ENCODE measurements around the gene SLC35G3.
"Not testable (repeated sequence)": the region's sequence is repeated elsewhere in the genome, so short reads cannot be mapped to it uniquely, and the experiment has no call there.

Gene SLC35G3

GRCh38 chr17:35152421-35153140 is 41.6 kb downstream of the SLC35G3 start:
- no peak overlapping the region for H4K91ac ChIP-seq (ENCODE audit: low read depth, low read length)
- no peak for DNase-seq

GRCh38 chr17:35151080-35151479 is 43.1 kb downstream of the SLC35G3 start:
- not testable (repeated sequence) for DNase-seq; H3K4ac ChIP-seq (ENCODE audit: low read depth, low read length); H2BK12ac ChIP-seq (ENCODE audit: low read length); H4K12ac ChIP-seq (ENCODE audit: low read depth, low read length); H3K36me3 ChIP-seq (ENCODE audit: control insufficient read depth in 1 of 2, insufficient read depth in 2 of 2, low read length in 2 of 2); H3K27ac ChIP-seq (ENCODE audit: low read depth, low read length); H3K9me3 ChIP-seq (ENCODE audit: insufficient read depth, low read depth, low read length); H2AFZ ChIP-seq (ENCODE audit: insufficient read depth, low read length, poor library complexity); H3K79me1 ChIP-seq (ENCODE audit: low read length); H4K91ac ChIP-seq (ENCODE audit: low read depth, low read length); H3K9ac ChIP-seq (ENCODE audit: low read length); H2BK5ac ChIP-seq (ENCODE audit: low read depth, low read length, poor library complexity); H3K18ac ChIP-seq (ENCODE audit: low read length); H3K79me2 ChIP-seq (ENCODE audit: control insufficient read depth, insufficient read depth, low read length, poor library complexity); H3K23ac ChIP-seq (ENCODE audit: low read length); H2BK120ac ChIP-seq (ENCODE audit: insufficient read depth, low read length, poor library complexity); H2AK5ac ChIP-seq (ENCODE audit: low read length); H3K14ac ChIP-seq (ENCODE audit: low read length); H3K4me2 ChIP-seq (ENCODE audit: low read length); H3K27me3 ChIP-seq (ENCODE audit: insufficient read depth, low read length); H3K4me3 ChIP-seq (ENCODE audit: low read depth, low read length); H4K8ac ChIP-seq (ENCODE audit: low read depth, low read length)
- peaks cover 9 to 13% of the 10 kb centered on the region in 2 experiments for H3K4me1 ChIP-seq (ENCODE audit: control insufficient read depth in 1 of 2, insufficient read depth in 2 of 2, low read length in 2 of 2)
- no CpG with 5 or more reads among the region's 29 CpGs for WGBS (ENCODE audit: extremely low coverage, insufficient coverage, insufficient read length)

More at GRCh38 chr17:35152421-35153140, 41.6 kb downstream of the SLC35G3 start:
- Histone ChIP-seq H4K8ac (ENCODE audit: low read depth, low read length) (no peak overlapping the region), H3K27me3 (ENCODE audit: insufficient read depth, low read length) (no peaks in the 10 kb centered on the region), H3K9ac (ENCODE audit: low read length) (no peak overlapping the region), H3K36me3 (ENCODE audit: control insufficient read depth in 1 of 2, insufficient read depth in 2 of 2, low read length in 2 of 2) (no peaks in the 10 kb centered on the region), H2AFZ (ENCODE audit: insufficient read depth, low read length, poor library complexity) (no peak overlapping the region), H3K14ac (ENCODE audit: low read length) (no peak overlapping the region), H2BK5ac (ENCODE audit: low read depth, low read length, poor library complexity) (no peak overlapping the region), H3K18ac (ENCODE audit: low read length) (no peak overlapping the region), H3K79me1 (ENCODE audit: low read length) (no peaks in the 10 kb centered on the region), H2BK12ac (ENCODE audit: low read length) (no peak overlapping the region), H3K4ac (ENCODE audit: low read depth, low read length) (no peak overlapping the region), H3K4me2 (ENCODE audit: low read length) (no peak overlapping the region), H3K27ac (ENCODE audit: low read depth, low read length) (no peak overlapping the region), H3K9me3 (ENCODE audit: insufficient read depth, low read depth, low read length) (peaks cover 7% of the 10 kb centered on the region), H3K4me1 (ENCODE audit: control insufficient read depth in 1 of 2, insufficient read depth in 2 of 2, low read length in 2 of 2) (peaks cover 9% of the 10 kb centered on the region in 2 experiments), H3K4me3 (ENCODE audit: low read depth, low read length) (no peak overlapping the region), H2AK5ac (ENCODE audit: low read length) (no peak overlapping the region), H3K23ac (ENCODE audit: low read length) (no peak overlapping the region), H2BK120ac (ENCODE audit: insufficient read depth, low read length, poor library complexity) (no peak overlapping the region), H3K79me2 (ENCODE audit: control insufficient read depth, insufficient read depth, low read length, poor library complexity) (no peaks in the 10 kb centered on the region), H4K12ac (ENCODE audit: low read depth, low read length) (no peak overlapping the region)
- WGBS (ENCODE audit: extremely low coverage, insufficient coverage, insufficient read length), result no CpG with 5 or more reads among the region's 13 CpGs

GRCh38 chr17:35149941-35150340 is 44.3 kb downstream of the SLC35G3 start:
- peaks cover 7% of the 10 kb centered on the region for H3K9me3 ChIP-seq (ENCODE audit: insufficient read depth, low read depth, low read length)
- H3K18ac ChIP-seq (ENCODE audit: low read length), result no peak overlapping the region
- H3K79me1 ChIP-seq (ENCODE audit: low read length), result no peaks in the 10 kb centered on the region
- H3K4me1 ChIP-seq (ENCODE audit: control insufficient read depth in 1 of 2, insufficient read depth in 2 of 2, low read length in 2 of 2), result peaks cover 9 to 13% of the 10 kb centered on the region in 2 experiments
- H3K4me3 ChIP-seq (ENCODE audit: low read depth, low read length), result no peak overlapping the region
- no CpG with 5 or more reads among the region's 11 CpGs for WGBS (ENCODE audit: extremely low coverage, insufficient coverage, insufficient read length)
- H2BK5ac ChIP-seq (ENCODE audit: low read depth, low read length, poor library complexity), result no peak overlapping the region
- H3K9ac ChIP-seq (ENCODE audit: low read length), result no peak overlapping the region
- H3K14ac ChIP-seq (ENCODE audit: low read length), result no peak overlapping the region
- no peak for DNase-seq
- no peak overlapping the region for H4K8ac ChIP-seq (ENCODE audit: low read depth, low read length)
- no peaks in the 10 kb centered on the region for H3K79me2 ChIP-seq (ENCODE audit: control insufficient read depth, insufficient read depth, low read length, poor library complexity)
- no peak overlapping the region for H4K91ac ChIP-seq (ENCODE audit: low read depth, low read length)
- no peak overlapping the region for H3K27ac ChIP-seq (ENCODE audit: low read depth, low read length)
- no peak overlapping the region for H2AFZ ChIP-seq (ENCODE audit: insufficient read depth, low read length, poor library complexity)
- no peak overlapping the region for H3K4me2 ChIP-seq (ENCODE audit: low read length)
- no peak overlapping the region for H2BK120ac ChIP-seq (ENCODE audit: insufficient read depth, low read length, poor library complexity)
- no peak overlapping the region for H4K12ac ChIP-seq (ENCODE audit: low read depth, low read length)
- H3K36me3 ChIP-seq (ENCODE audit: control insufficient read depth in 1 of 2, insufficient read depth in 2 of 2, low read length in 2 of 2), result no peaks in the 10 kb centered on the region
- H3K23ac ChIP-seq (ENCODE audit: low read length), result no peak overlapping the region
- H3K4ac ChIP-seq (ENCODE audit: low read depth, low read length), result no peak overlapping the region
- no peaks in the 10 kb centered on the region for H3K27me3 ChIP-seq (ENCODE audit: insufficient read depth, low read length)
- no peak overlapping the region for H2BK12ac ChIP-seq (ENCODE audit: low read length)
- no peak overlapping the region for H2AK5ac ChIP-seq (ENCODE audit: low read length)

- Histone ChIP-seq H4K8ac (ENCODE audit: low read depth, low read length) (no peak overlapping the region), H2BK120ac (ENCODE audit: insufficient read depth, low read length, poor library complexity) (no peak overlapping the region), H4K12ac (ENCODE audit: low read depth, low read length) (no peak overlapping the region), H3K9ac (ENCODE audit: low read length) (no peak overlapping the region), H3K27ac (ENCODE audit: low read depth, low read length) (no peak overlapping the region), H3K36me3 (ENCODE audit: control insufficient read depth in 1 of 2, insufficient read depth in 2 of 2, low read length in 2 of 2) (no peaks in the 10 kb centered on the region), H3K4ac (ENCODE audit: low read depth, low read length) (no peak overlapping the region), H3K27me3 (ENCODE audit: insufficient read depth, low read length) (no peaks in the 10 kb centered on the region), H3K9me3 (ENCODE audit: insufficient read depth, low read depth, low read length) (peaks cover 4% of the 10 kb centered on the region), H2BK5ac (ENCODE audit: low read depth, low read length, poor library complexity) (no peak overlapping the region), H3K4me2 (ENCODE audit: low read length) (no peak overlapping the region), H3K23ac (ENCODE audit: low read length) (no peak overlapping the region), H3K14ac (ENCODE audit: low read length) (no peak overlapping the region), H2BK12ac (ENCODE audit: low read length) (no peak overlapping the region), H3K4me1 (ENCODE audit: control insufficient read depth in 1 of 2, insufficient read depth in 2 of 2, low read length in 2 of 2) (peaks cover 9 to 13% of the 10 kb centered on the region in 2 experiments), H3K4me3 (ENCODE audit: low read depth, low read length) (no peak overlapping the region), H3K79me1 (ENCODE audit: low read length) (no peaks in the 10 kb centered on the region), H3K79me2 (ENCODE audit: control insufficient read depth, insufficient read depth, low read length, poor library complexity) (no peaks in the 10 kb centered on the region), H3K18ac (ENCODE audit: low read length) (no peak overlapping the region), H4K91ac (ENCODE audit: low read depth, low read length) (no peak overlapping the region), H2AK5ac (ENCODE audit: low read length) (no peak overlapping the region), H2AFZ (ENCODE audit: insufficient read depth, low read length, poor library complexity) (no peak overlapping the region)
- peak; percentile 23 to 63 for DNase-seq
- WGBS (ENCODE audit: extremely low coverage, insufficient coverage, insufficient read length), result no CpG with 5 or more reads among the region's 9 CpGs
Observed at GRCh38 chr17:35148144-35148543, 46.0 kb downstream of the SLC35G3 start.

All from trophoblast cell (in vitro differentiated cells and primary cell).